Right forelimb (tissue), 1 donor: ENCODE data around the gene MRPL33.

Source experiments
- DNase-seq: peaks from one replicate; pipeline ENCODE4 v3.0.0-alpha.2; 2018

The MRPL33 gene

DNA sequence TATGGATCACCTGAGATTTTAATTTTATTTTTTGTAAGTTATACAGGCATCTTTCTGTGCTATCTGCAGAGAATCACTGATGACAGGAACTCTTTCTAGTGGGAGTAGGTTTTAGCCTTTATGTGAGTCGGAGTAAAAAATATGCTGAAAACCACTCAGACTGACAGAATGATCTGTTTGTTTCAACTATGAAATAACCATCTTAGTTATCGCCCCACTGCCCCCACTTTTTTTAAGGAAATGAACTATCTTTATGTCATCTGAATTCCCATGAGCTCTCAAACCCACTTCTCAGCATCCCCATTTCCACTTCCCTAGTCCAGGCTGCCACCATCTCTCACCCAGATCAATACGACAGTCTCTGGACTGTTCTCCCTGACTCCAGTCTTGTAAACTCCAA is 38.9 kb downstream of the MRPL33 start:
- no peak for DNase-seq

DNA sequence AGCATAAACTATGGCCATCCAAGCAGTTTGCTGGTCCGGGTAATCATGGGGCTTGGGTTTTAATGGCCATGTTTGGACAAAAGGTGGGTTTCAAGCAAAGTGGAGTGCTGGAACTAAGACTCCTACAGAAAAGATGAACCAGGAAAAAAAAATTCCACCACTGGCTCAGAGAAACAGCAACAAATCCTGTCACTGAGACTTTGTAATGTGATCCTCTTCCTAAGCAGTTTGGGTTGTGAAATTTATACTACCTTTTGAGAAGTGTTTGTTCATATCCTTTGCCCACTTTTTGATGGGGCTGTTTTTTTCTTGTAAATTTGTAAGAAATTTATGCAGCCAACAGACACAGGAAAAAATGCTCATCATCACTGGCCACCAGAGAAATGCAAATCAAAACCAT is 40.2 kb downstream of the MRPL33 start:
- no peak for DNase-seq

DNA sequence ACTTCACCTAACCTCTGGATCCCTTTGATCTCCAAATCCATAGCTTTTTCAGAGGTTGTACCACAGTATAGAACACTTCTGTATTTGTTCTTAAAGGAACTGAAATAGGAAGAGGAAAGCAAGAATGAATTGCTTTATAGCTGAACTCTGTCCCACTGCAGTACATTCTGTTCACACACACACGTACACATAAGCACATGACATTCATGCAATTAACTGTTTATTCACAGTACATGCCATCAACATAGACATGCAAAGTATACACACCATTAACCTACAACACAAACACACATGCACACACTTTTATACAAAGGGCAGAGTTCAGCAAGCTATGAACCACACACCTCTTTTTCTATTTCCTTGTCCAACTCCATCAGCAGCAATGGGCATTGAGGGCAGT is 43.2 kb downstream of the MRPL33 start:
- no peak for DNase-seq

DNA sequence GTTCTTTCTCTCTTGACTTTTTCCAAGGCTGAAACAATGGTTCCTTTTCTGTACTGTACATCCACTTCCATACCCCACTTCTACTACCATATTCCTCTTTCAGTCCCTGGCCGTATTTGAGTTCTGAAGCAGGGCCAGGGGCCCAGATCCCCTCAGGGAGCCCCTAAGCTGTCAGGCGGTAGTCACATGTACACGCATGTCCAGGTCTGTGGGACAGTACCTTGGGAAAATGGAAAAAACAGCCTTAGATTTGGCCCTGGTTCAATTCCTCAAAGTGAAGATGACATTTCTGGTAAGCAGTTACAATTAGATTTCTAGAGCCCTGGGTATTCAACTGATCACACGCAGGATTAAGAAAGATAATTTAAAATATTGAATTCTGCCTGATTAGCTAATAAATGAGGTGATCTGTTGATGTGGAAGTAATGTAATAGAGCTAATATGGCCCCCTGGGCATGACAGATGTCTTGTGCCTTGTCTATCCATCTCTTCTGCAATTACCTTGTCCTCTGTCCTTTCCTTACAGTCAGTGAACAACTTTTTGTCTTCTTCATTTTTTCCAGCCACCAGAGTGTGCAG is 44.4 kb downstream of the MRPL33 start:
- DNase-seq: no peak

DNA sequence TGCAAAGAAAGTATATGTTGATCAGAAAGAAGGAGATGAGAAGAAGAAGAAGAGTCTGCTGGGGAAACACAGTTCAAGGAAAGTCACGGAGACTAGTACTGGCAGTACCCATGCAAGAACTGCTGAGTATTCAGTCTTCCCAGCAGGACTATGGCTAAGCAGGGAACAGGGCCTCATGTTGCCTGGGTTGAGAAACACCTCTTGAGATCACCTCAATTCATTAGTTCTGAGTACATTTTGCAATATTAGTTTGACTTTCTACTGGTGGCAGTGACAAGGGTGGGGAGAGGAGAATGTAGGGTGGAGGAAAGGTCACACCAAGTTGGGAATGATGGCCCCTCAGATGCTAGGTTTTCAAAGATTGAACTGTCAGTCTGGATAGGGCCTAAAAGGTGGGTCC is 50.5 kb downstream of the MRPL33 start:
- DNase-seq: no peak

DNA sequence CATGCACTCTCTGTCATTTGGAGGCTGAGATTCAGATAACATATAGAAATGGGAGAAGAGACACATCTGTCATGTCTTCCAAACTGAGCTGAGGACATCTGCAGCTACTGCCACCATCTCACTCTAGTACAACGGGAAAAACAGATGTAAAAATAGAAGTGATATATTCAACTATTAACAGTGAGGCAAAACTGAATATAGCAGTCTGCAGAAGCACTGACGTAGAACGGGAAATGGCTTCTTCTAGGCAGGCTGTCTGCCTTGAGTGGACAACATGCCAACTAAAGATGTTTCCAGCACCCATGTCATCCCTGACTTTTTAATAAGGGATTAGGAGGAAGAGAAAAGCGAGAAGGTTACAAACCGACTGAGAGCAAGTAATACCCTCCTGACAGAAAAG is 51.6 kb downstream of the MRPL33 start:
- no peak for DNase-seq

DNA sequence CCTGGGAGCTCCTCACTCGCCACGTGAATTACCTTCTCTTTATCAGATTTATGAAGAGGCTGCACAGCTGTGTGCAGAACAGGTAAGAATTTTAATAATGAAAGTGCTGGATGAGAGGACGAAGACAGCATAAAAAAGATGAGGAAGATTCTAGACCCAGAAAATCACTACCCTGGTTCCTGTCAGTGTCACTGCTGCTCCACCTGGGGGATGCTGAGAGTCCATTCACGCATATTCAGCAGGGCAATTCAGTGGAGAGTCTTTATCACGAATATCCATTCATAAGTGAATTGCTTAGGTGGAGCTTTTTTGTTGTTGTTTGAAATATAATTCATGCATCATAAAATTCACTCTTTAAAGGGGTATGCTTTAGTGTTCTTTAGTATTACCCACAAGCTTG is 52.0 kb downstream of the MRPL33 start:
- no peak for DNase-seq

DNA sequence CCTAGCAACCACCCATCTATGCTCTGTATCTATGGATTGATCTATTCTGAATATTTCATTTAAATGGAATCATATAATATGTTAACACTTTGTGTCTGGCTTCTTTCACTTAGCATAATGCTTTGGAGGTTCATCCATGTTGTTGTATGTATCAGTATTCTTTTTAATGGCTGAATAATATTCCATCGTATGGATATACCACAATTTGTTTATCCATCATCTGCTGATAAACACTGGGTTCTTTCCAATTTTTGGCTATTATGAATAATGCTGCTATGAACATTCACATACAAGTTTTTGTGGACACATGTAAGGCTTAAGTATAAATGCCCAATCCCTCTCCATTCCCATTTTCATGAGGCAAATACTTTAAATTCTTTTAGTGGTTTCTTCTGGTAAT is 52.9 kb downstream of the MRPL33 start:
- DNase-seq: no peak

DNA sequence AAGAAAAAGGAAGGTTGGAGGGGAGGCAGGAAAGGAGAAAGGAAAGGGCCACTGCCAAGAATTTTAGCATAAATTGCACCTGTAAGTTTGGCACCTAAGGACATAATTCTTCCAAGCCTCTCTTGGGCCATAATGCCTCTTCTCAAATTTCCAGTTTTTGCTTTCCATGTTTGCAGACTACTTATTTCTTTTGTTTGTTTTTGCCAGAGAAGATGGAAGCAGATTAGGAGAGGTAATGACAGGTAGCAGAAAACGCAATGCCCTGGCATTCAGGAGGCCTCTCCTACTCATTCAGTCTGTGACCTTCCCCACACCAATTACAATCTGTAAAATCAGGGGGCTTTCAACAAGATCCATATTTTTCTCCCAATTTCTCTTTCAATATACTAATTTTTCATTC is 56.8 kb downstream of the MRPL33 start:
- DNase-seq: no peak
